Gastrocnemius medialis (tissue), 4 donors: Measurements from ENCODE around the gene METTL23.

Experiments used
- CTCF ChIP-seq, 5 experiments: fragments of 450-650 bp in 3 of 5; fragments of 200-600 bp in 2 of 5; sonication (generic) in 2 of 5; IDR thresholded peaks in 4 of 5; conservative IDR thresholded peaks in 1 of 5; 1 replicate in 4 of 5; 2 replicates in 1 of 5; pipeline ENCODE4 v1.5.1; 2016 to 2019; ENCODE audit warnings: antibody characterized with exemption in 5 of 5, mild to moderate bottlenecking in 3 of 5, moderate library complexity in 3 of 5
- POLR2A ChIP-seq, 2 donors: fragments of 450-650 bp; IDR thresholded peaks; one replicate each; pipeline ENCODE4 v1.6.1; 2017; ENCODE audit warnings: antibody characterized with exemption in 2 of 2, mild to moderate bottlenecking in 2 of 2, moderate library complexity in 2 of 2

DNA sequence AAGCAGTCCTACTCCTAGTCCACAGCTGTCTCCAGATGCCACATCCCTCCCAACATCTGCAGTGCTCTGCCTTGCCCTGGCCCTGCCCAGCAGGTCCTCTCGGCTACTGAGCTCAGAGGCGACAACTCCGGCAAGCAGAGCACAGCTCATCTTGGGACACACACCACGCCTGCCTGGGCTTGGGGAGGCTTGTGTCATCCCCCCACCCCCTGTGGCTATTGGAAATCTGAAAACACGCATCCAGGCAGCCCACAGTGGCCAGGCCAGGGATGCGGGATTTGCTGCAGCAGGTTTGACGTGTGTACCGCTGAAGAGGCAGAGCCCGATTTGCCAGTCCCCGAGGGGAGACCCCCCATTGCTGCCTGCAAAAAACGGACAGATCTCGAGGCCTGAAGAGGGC, 41.3 kb upstream of the METTL23 start:
- TF ChIP-seq CTCF (IDR thresholded peaks at IDR 0.05 in 4 of 5, conservative IDR thresholded peaks at IDR 0.05 in 1 of 5) (no peak), POLR2A (IDR thresholded peaks at IDR 0.05) (no peak)
